IMR-90 (cell line): ENCODE data around the gene LGALS9. TPM values are rescaled to one million over a fixed set of nuclear protein-coding genes. Genes with fewer than 3 reads are reported as not detected.
A peak's percentile ranks its signal among the peaks of the same experiment; 100 is the strongest.

ENCODE experiments used
- ATAC-seq: fragments of 200-7000 bp; cut with Tn5 transposase; 2 replicates; pipeline ENCODE4 v1.9.1; 2020; ENCODE audit warnings: low read depth, mild to moderate bottlenecking, moderate library complexity
- BruUV-seq: library from RNA; stranded (reverse); fragments of 400-500 nt; replicated peaks from 2 replicates; lab custom pipeline; 2021; lab: Mats Ljungman, UMichigan
- CTCF ChIA-PET: fragments of 300-600 bp; formaldehyde crosslinking; extraction: SDS; loops from one replicate; lab custom pipeline; 2021; ENCODE audit warnings: antibody characterized with exemption; lab: Yijun Ruan, JAX
- POLR2A ChIA-PET: fragments of 300-600 bp; sonication (Branson Sonifier 250); formaldehyde crosslinking; loops from one replicate; lab custom pipeline; 2022; ENCODE audit warnings: antibody characterized with exemption; ENCODE audit not compliant: unreplicated experiment; lab: Charles Lee
- DNase-seq: peaks from one replicate; pipeline ENCODE4 v3.0.0; 2013
- H2AFZ ChIP-seq: replicated peaks from 2 replicates; pipeline ENCODE3; 2013; ENCODE audit warnings: low read length, mild to moderate bottlenecking; ENCODE audit not compliant: poor library complexity
- H2AK5ac ChIP-seq: 2 replicates; pipeline ENCODE4 v1.6.1; 2013; ENCODE audit warnings: low read depth, low read length, inconsistent platforms
- H2AK9ac ChIP-seq: replicated peaks from 2 replicates; pipeline ENCODE3; 2013; ENCODE audit warnings: mild to moderate bottlenecking, low read depth, low read length, moderate library complexity; ENCODE audit not compliant: poor library complexity
- H2BK120ac ChIP-seq: 2 replicates; pipeline ENCODE4 v1.6.1; 2013; ENCODE audit warnings: low read depth, low read length, inconsistent platforms
- H2BK15ac ChIP-seq: 3 replicates; pipeline ENCODE4 v1.6.1; 2013; ENCODE audit warnings: low read depth, low read length, inconsistent platforms
- H2BK20ac ChIP-seq: 2 replicates; pipeline ENCODE4 v1.6.1; 2013; ENCODE audit warnings: low read depth, mild to moderate bottlenecking, inconsistent platforms, low read length, moderate library complexity
- H2BK5ac ChIP-seq: 2 replicates; pipeline ENCODE4 v1.6.1; 2013; ENCODE audit warnings: mild to moderate bottlenecking, low read depth, low read length, inconsistent platforms; ENCODE audit not compliant: poor library complexity, severe bottlenecking
- H3K14ac ChIP-seq: replicated peaks from 2 replicates; pipeline ENCODE4 v1.6.1; 2013; ENCODE audit warnings: low read depth, low read length, inconsistent platforms
- H3K18ac ChIP-seq: 2 replicates; pipeline ENCODE4 v1.6.1; 2013; ENCODE audit warnings: low read depth, low read length, control low read depth
- H3K23ac ChIP-seq: 2 replicates; pipeline ENCODE4 v1.6.1; 2013; ENCODE audit warnings: low read depth, low read length, inconsistent platforms
- H3K27ac ChIP-seq: 2 replicates; pipeline ENCODE4 v1.5.1; 2013; ENCODE audit warnings: mild to moderate bottlenecking, control low read depth, low read length; ENCODE audit not compliant: insufficient read depth
- H3K27me3 ChIP-seq: 2 replicates; pipeline ENCODE4 v1.6.1; 2013; ENCODE audit warnings: low read length; ENCODE audit not compliant: control insufficient read depth, insufficient read depth
- H3K36me3 ChIP-seq: 2 replicates; pipeline ENCODE4 v1.6.1; 2013; ENCODE audit warnings: low read length, mixed read lengths; ENCODE audit not compliant: control insufficient read depth, insufficient read depth
- H3K4ac ChIP-seq: 2 replicates; pipeline ENCODE4 v1.6.1; 2013; ENCODE audit warnings: low read depth, low read length, inconsistent platforms
- H3K4me1 ChIP-seq: 2 replicates; pipeline ENCODE4 v1.6.1; 2013; ENCODE audit warnings: low read length, mixed read lengths; ENCODE audit not compliant: control insufficient read depth, insufficient read depth
- H3K4me2 ChIP-seq: 2 replicates; pipeline ENCODE4 v1.6.1; 2013; ENCODE audit warnings: low read depth, mild to moderate bottlenecking, control low read depth, low read length, moderate library complexity
- H3K4me3 ChIP-seq: 2 replicates; pipeline ENCODE4 v1.5.1; 2013; ENCODE audit warnings: low read depth, mild to moderate bottlenecking, control low read depth, low read length, moderate library complexity; ENCODE audit not compliant: insufficient read depth
- H3K56ac ChIP-seq: 2 replicates; pipeline ENCODE4 v1.6.1; 2013; ENCODE audit warnings: low read length, inconsistent platforms; ENCODE audit not compliant: insufficient read depth; ENCODE audit errors: extremely low read depth
- H3K79me1 ChIP-seq, 2 experiments: 2 replicates each; pipeline ENCODE4 v1.6.1; 2013; ENCODE audit warnings: low read length in 2 of 2, inconsistent platforms in 1 of 2, low read depth in 1 of 2
- H3K9ac ChIP-seq: 2 replicates; pipeline ENCODE4 v1.6.1; 2013; ENCODE audit warnings: low read depth, low read length, control low read depth
- H3K9me1 ChIP-seq: 2 replicates; pipeline ENCODE4 v1.6.1; 2013; ENCODE audit warnings: low read length, inconsistent platforms; ENCODE audit not compliant: insufficient read depth
- H3K9me3 ChIP-seq: 2 replicates; pipeline ENCODE4 v1.6.1; 2013; ENCODE audit warnings: low read length; ENCODE audit not compliant: control insufficient read depth, insufficient read depth
- H4K20me1 ChIP-seq: 2 replicates; pipeline ENCODE4 v1.6.1; 2013; ENCODE audit warnings: low read length, inconsistent platforms; ENCODE audit not compliant: insufficient read depth
- H4K5ac ChIP-seq: 2 replicates; pipeline ENCODE4 v1.6.1; 2013; ENCODE audit warnings: mild to moderate bottlenecking, low read depth, low read length, control low read depth
- H4K8ac ChIP-seq, 2 experiments: 2 replicates each; pipeline ENCODE4 v1.6.1; 2013; ENCODE audit warnings: low read depth in 2 of 2, low read length in 2 of 2, control low read depth in 1 of 2, inconsistent platforms in 1 of 2
- H4K91ac ChIP-seq: 2 replicates; pipeline ENCODE4 v1.6.1; 2013; ENCODE audit warnings: low read depth, low read length, inconsistent platforms; ENCODE audit not compliant: insufficient read depth
- BHLHE40 ChIP-seq: fragments of 150-350 bp; IDR thresholded peaks from 2 replicates; pipeline ENCODE4 v1.6.1; 2016; ENCODE audit warnings: mild to moderate bottlenecking, low read depth, low read length
- CHD1 ChIP-seq: IDR thresholded peaks from 2 replicates; pipeline ENCODE4 v1.6.1; 2012; ENCODE audit warnings: low read depth, low read length, improper control_type of control experiment
- MAZ ChIP-seq: IDR thresholded peaks from 2 replicates; pipeline ENCODE4 v1.6.1; 2012; ENCODE audit warnings: low read depth, mild to moderate bottlenecking, low read length, improper control_type of control experiment, moderate library complexity, borderline replicate concordance
- MXI1 ChIP-seq: IDR thresholded peaks from 2 replicates; pipeline ENCODE4 v1.6.1; 2012; ENCODE audit warnings: low read depth, mild to moderate bottlenecking, low read length, moderate library complexity, borderline replicate concordance
- WGBS, 2 experiments: methylation state at CpG; one replicate each; pipeline versions ENCODE4 v1.1.5 to v1.1.7; 2013; ENCODE audit warnings: missing lambda C conversion rate in 2 of 2; ENCODE audit not compliant: insufficient read length in 1 of 2; ENCODE audit errors: extremely low coverage in 2 of 2; 5-methylcytosine and 5-hydroxymethylcytosine counted together
- dilution Hi-C: fragments of 300-500 bp; cut with HindIII; formaldehyde crosslinking; loops from one replicate; pipeline ENCODE4 v1.14.3; 2018; ENCODE audit warnings: low sequenced_read_pairs; ENCODE audit not compliant: unreplicated experiment
- in situ Hi-C: fragments of 300-500 bp; cut with MboI; formaldehyde crosslinking; loops from 3 replicates; pipeline ENCODE4 v1.14.3; 2019; ENCODE audit warnings: low sequenced_read_pairs, inconsistent platforms, mixed read lengths
- intact Hi-C: fragments of 100-400 bp; cut with micrococcal nuclease; formaldehyde crosslinking; loops from 2 replicates; pipeline ENCODE4 v1.10.0; 2022
- polyA plus RNA-seq, 3 experiments: library from polyadenylated mRNA; depleted of rRNA; stranded (reverse); fragments of >200 nt; gene quantifications; 2 replicates each; pipeline ENCODE4 v1.2.3, GENCODE V29; 2012; ENCODE audit warnings: low replicate concordance in 1 of 3
- total RNA-seq: library from RNA; depleted of rRNA; stranded (reverse); fragments of >200 nt; gene quantifications from 2 replicates; pipeline ENCODE4 v1.2.3, GENCODE V29; 2012

Gene LGALS9
- total and polyA plus RNA-seq, 2 of the 4 experiments (the other 2 are of a cell fraction): 0.54 to 2.5 TPM

DNA sequence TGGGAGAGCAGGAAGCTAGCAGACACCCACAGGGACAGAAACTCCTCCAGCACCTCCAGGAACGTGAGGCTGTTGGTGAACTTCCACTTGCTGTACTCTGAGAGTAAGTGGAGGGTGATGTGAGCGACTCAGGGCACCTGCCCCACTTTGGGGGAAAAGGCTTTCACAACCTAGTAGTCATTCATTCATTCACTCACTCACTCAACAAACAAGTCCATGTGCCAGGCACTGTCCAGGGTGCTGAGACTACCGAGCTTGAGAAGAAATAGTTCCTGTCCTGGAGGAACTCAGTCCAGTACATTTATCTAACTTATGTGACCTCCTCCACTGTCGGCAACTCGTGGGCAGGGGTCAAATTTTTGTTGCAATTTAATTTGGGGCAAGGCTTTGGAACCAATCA lies 26.6 kb downstream of the LGALS9 start:
- Histone ChIP-seq H3K9me3 (no peaks in the 10 kb centered on the region), H3K27ac (no peak overlapping the region), H3K79me1 (no peaks in the 10 kb centered on the region), H3K4me3 (no peak overlapping the region), H2AK9ac (no peak overlapping the region), H4K5ac (no peak overlapping the region), H3K18ac (no peak overlapping the region), H3K36me3 (no peaks in the 10 kb centered on the region), H3K4me2 (no peak overlapping the region), H3K56ac (no peak overlapping the region), H3K14ac (no peak overlapping the region), H2AK5ac (no peak overlapping the region), H2BK5ac (no peak overlapping the region), H3K27me3 (peaks cover 6% of the 10 kb centered on the region; the same call in 1 of the 2 replicates), H3K4ac (no peak overlapping the region), H2AFZ (no peak overlapping the region), H2BK120ac (no peak overlapping the region), H2BK20ac (no peak overlapping the region), H2BK15ac (no peak overlapping the region), H4K8ac (no peak overlapping the region), H3K9me1 (no peaks in the 10 kb centered on the region; the same call in 1 of the 2 replicates), H3K9ac (no peak overlapping the region), H4K20me1 (no peaks in the 10 kb centered on the region; the same call in 1 of the 2 replicates), H4K91ac (no peak overlapping the region), H3K4me1 (no peaks in the 10 kb centered on the region), H3K23ac (no peak overlapping the region)
- 10% methylated on average over 2 of the region's 5 CpGs; no CpG with 5 or more reads in 1 of the 2 experiments for WGBS, 2 experiments
- dilution Hi-C loops: no loop called here
- ATAC-seq (no peak), DNase-seq (peak; percentile 18)
- intact Hi-C loops: no loop called here
- no peak for TF ChIP-seq BHLHE40
- no peak for TF ChIP-seq MAZ
- TF ChIP-seq CHD1: no peak
- peak; percentile 76; the same call in 1 of the 2 replicates for TF ChIP-seq MXI1
- in situ Hi-C loops: loop anchor here (10.0 kb wide), 1 partner anchor 227 kb away; no protein-coding TSS in a partner anchor
- no TSS peak for BruUV-seq
- CTCF ChIA-PET: no interaction called here
- POLR2A ChIA-PET: no interaction called here
